WI38 (cell line): ENCODE data around the gene ARHGAP44.

Source experiments
- H3K4me3 ChIP-seq: 2 replicates; pipeline ENCODE4 v1.5.1; 2011; ENCODE audit warnings: low read depth, mild to moderate bottlenecking, control low read depth, low read length
- TF ChIP-seq, protein P1 (sequence below): IDR thresholded peaks from 2 replicates; pipeline ENCODE4 v1.5.1; 2012; ENCODE audit warnings: low read depth, mild to moderate bottlenecking, control low read depth, low read length

The ARHGAP44 gene

DNA sequence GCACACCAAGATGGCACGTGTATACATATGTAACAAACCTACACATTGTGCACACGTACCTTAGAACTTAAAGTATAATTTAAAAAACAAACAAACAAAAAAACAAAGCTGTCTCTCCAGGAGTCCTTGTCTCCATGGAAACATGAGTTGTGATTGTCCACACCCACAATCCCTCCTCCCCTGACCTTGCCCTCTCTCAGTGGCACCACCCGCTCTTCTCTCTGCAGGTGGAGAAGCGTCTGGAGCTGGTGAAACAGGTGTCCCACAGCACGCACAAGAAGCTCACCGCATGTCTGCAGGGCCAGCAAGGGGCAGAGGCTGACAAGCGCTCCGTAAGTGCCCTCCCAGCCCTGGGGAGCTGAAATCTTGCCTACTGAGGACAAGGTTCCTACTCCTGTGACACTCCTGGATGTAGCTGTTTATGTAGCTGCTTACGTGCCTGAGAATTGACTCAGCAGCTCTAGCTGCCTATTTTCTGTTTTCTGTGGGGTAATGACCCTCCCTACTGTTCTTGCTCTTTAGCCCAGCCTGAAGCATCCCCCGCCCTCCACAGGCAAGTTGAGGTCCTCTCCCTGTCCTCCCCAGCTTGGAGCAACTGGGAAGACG lies 107.0 kb downstream of the ARHGAP44 start:
- TF ChIP-seq, protein P1, sequence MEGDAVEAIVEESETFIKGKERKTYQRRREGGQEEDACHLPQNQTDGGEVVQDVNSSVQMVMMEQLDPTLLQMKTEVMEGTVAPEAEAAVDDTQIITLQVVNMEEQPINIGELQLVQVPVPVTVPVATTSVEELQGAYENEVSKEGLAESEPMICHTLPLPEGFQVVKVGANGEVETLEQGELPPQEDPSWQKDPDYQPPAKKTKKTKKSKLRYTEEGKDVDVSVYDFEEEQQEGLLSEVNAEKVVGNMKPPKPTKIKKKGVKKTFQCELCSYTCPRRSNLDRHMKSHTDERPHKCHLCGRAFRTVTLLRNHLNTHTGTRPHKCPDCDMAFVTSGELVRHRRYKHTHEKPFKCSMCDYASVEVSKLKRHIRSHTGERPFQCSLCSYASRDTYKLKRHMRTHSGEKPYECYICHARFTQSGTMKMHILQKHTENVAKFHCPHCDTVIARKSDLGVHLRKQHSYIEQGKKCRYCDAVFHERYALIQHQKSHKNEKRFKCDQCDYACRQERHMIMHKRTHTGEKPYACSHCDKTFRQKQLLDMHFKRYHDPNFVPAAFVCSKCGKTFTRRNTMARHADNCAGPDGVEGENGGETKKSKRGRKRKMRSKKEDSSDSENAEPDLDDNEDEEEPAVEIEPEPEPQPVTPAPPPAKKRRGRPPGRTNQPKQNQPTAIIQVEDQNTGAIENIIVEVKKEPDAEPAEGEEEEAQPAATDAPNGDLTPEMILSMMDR, result no peak
- H3K4me3 ChIP-seq, result no peak overlapping the region

DNA sequence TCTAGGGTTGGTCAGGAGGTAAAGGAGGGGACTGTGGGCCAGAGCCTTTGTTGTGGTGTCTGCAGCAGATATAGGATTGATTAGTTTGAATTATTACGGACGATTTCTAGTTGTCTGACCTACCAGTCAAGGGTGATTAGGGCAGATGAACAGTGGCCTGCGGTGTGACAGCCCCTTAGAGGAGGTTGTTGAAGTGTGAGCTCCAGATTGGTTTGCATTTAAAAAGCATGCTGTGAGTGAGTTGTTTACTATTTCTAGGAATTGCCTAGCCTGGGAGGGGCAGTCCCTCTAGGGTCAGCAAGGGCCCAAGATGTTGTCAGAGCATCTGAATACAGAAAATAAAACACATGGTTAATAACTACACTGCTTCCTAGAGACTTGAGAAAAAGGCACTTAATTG lies 108.8 kb downstream of the ARHGAP44 start:
- TF ChIP-seq, protein P1, result no peak
- no peak overlapping the region for H3K4me3 ChIP-seq

DNA sequence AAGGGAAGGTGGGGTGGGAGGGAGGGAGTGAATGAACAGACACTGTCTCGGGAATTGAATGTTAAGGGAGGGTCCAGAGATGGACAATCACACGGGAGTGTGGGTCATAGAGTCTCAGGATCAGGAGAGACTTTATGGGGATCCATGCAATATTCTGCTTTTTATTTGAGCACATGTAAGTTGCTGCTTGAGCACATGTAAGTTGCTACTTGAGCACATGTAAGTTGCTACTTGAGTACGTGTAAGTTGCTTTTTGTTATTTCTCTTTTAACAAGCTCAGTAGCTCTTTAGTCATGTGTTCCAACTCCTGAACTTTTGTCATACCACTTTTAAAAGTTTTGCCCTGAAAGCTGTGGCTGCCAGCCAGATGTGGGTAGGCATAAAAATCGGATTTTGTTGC lies 110.3 kb downstream of the ARHGAP44 start:
- no peak overlapping the region for H3K4me3 ChIP-seq
- TF ChIP-seq, protein P1, result no peak

DNA sequence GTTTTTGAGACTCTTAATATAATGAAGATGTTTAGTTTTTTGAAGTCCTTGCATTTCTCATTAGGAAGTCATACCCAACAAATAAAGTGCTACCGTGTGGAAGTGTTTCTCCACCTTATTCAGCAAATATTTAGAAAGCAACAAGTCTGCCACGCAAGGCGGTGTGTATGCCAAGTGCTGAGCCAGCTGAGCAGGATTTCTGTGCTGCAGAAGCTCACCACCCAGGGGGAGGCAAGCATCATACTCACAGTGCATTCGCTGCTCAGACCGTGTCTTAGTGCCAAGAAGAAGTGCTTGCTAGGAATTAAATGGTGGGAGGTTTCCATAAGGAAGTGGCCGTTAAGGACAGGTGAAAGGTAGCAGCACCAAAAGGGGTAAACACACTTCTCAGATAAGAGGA lies 111.2 kb downstream of the ARHGAP44 start:
- no peak overlapping the region for H3K4me3 ChIP-seq
- TF ChIP-seq, protein P1, result no peak

DNA sequence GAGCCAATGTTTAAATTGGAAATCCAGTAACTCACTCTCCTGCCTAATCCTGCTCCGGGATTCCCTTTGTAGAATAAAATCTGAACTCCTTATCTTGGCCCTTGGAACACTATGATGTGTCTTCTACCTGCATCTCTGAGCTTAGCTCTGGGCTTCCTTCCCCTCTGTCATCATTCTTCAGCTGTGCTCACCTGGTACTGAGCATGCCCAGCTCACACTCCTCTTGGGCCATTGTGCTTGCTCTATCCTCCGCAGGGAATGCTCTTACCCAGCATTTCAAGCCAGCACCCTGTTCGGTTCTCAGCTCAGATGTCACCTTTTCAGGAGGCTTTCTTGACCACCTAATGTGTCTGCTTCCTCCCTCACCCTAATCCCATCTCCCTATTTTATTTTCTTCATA lies 112.7 kb downstream of the ARHGAP44 start:
- TF ChIP-seq, protein P1, result no peak
- no peak overlapping the region for H3K4me3 ChIP-seq

DNA sequence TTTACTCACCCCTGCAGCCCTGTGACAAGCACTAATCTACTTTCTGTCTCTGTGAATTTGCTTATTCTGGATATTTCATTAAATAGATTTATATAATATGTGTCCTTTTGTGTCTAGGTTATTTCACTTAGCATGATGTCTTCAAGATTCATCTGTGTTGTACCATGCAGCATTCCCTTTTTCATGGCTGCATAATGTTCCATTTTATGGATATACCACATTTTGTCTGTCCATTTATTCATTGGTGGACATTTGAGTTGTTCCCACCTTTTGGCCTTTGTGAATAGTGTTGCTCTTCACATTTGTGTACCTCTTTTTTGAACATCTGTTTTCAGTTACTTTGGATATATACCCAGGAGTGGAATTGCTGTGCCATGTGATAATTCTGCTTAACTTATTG lies 118.2 kb downstream of the ARHGAP44 start:
- TF ChIP-seq, protein P1, result no peak
- H3K4me3 ChIP-seq, result no peak overlapping the region

DNA sequence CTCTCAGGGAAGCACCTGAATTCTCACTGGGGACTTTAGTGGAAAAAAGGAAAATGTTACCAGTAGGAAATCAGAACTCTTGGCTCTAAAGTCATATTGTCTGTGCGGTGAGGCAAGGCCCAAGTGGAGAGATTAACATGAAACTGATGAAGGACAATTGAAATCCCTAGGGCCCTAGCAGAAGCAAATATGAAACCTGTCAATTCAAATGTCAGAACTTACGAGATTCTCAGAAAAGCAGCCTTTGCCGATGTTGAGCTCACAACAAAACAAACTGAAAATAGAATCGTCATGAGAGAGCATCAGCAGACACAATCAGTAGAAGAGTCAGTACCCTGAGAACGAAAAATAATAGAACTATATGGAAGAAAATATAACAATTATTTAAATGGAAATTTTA lies 119.7 kb downstream of the ARHGAP44 start:
- TF ChIP-seq, protein P1, result no peak

More for the DNA sequence above, 119.7 kb downstream of the ARHGAP44 start:
- H3K4me3 ChIP-seq, result no peak overlapping the region
